B cell (primary cell): Measurements from ENCODE around the gene CEP41.

ENCODE experiments used
- CTCF ChIP-seq: fragments of 200-600 bp; IDR thresholded peaks from one replicate; pipeline ENCODE4 v1.8.0; 2022; ENCODE audit warnings: antibody characterized with exemption, mild to moderate bottlenecking
- EZH2 ChIP-seq: IDR thresholded peaks from 2 replicates; pipeline ENCODE4 v1.6.1; 2012; ENCODE audit warnings: borderline replicate concordance, low read depth, mild to moderate bottlenecking, moderate library complexity, low read length; ENCODE audit not compliant: insufficient read depth, poor library complexity, severe bottlenecking

DNA sequence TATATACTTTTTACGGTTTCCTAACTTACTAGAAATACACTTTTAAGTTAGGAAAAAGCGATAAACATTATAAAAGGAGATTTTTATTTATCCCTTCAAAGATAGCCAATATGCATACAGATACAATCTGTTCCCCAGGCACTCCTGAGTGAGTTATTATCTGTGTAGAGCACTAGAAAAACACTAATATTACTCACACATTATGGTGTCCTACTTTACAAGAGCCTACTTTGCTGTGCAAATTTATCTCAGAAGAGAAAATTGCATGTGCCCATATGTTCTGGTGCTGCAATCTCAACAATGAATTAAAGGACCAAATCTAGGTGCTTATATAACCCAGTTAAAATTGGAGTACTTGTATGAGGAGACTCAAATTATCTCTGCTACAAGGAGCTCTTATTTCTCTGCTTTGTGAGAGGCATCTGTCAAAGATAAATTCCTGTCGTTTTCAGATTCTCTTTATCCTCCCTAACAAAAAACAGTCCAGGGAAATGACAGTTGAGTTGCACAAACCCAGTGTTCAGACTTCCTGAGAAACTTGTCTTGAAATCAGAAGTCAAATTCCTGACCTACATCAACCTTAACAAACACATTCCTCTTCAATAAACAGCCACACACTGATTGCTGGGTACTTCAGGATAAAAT lies 31.6 kb downstream of the CEP41 start:
- TF ChIP-seq CTCF (no peak), EZH2 (no peak)
